ENCODE data around the gene GRK6. TPM values are rescaled to one million over a fixed set of nuclear protein-coding genes. Genes with fewer than 3 reads are reported as not detected.

Gene GRK6
- total and polyA plus RNA-seq, 9 of the 15 experiments (the other 6 are each of a cell fraction or from before 2014, with no cell fraction given): 0.63 to 122 (median 44.5) TPM

- peak; percentile 75 for TF ChIP-seq ZBTB40 (IDR thresholded peaks at IDR 0.05)
- no peak for TF ChIP-seq ZBTB40 (CRISPR knock-in tag; IDR thresholded peaks at IDR 0.05)
- 0 out of 2 replicates have a peak, but pooled peaks have one; percentile 13 for TF ChIP-seq MAX (CRISPR knock-in tag; IDR thresholded peaks at IDR 0.05)
- TF ChIP-seq ZNF311 (CRISPR knock-in tag; IDR thresholded peaks at IDR 0.05): no peak
- peak; percentile 49; the same call in 1 of the 2 replicates for TF ChIP-seq ZBTB7A (IDR thresholded peaks at IDR 0.05; ENCODE audit: borderline replicate concordance, control insufficient read depth, low read depth, low read length)
- no peak for TF ChIP-seq ETS2 (tag; IDR thresholded peaks at IDR 0.05; ENCODE audit: borderline replicate concordance, poor library complexity, severe bottlenecking)
- no peak for TF ChIP-seq RAD21 (CRISPR knock-in tag; conservative IDR thresholded peaks at IDR 0.05 in 1 of 2, IDR thresholded peaks at IDR 0.05 in 1 of 2)
- no peak for TF ChIP-seq THRAP3 (IDR thresholded peaks at IDR 0.05; ENCODE audit: borderline replicate concordance)
- TF ChIP-seq ZC3H8 (IDR thresholded peaks at IDR 0.05): no peak
- no peak for TF ChIP-seq ZNF197 (CRISPR knock-in tag; IDR thresholded peaks at IDR 0.05; ENCODE audit: low read depth)
- peak; percentile 21 to 40; a peak in 1 of 4 replicates for TF ChIP-seq MAZ (CRISPR knock-in tag; conservative IDR thresholded peaks at IDR 0.05 in 1 of 2, IDR thresholded peaks at IDR 0.05 in 1 of 2)
- no peak for TF ChIP-seq ZNF134 (CRISPR knock-in tag; conservative IDR thresholded peaks at IDR 0.05)
- no peak for TF ChIP-seq CEBPZ (IDR thresholded peaks at IDR 0.05; ENCODE audit: borderline replicate concordance, low read depth, low read length)
- peak; percentile 35; the same call in 1 of the 2 replicates for TF ChIP-seq PHF8 (IDR thresholded peaks at IDR 0.05; ENCODE audit: borderline replicate concordance, low read length)
Observed at GRCh38 chr5:177462021-177462670, 35.7 kb downstream of the GRK6 start (continued).

Measured in K562 (cell line).